ENCODE data around the gene CTNNA3.
A peak's percentile ranks its signal among the peaks of the same experiment; 100 is the strongest.
"Not testable (repeated sequence)": the region's sequence is repeated elsewhere in the genome, so short reads cannot be mapped to it uniquely, and the experiment has no call there.

Gene CTNNA3

GRCh38 chr10:67705921-67706320, 9.9 kb upstream of the CTNNA3 start:
- no peak for DNase-seq (ENCODE audit: low read depth)
- no peak for TF ChIP-seq CTCF (IDR thresholded peaks at IDR 0.05; ENCODE audit: control insufficient read depth, extremely low read depth, insufficient read depth)
- H3K4me3 ChIP-seq (ENCODE audit: low read depth, low read length): no peak overlapping the region

- DNase-seq (ENCODE audit: low read depth); H3K4me3 ChIP-seq (ENCODE audit: low read depth, low read length): not testable (repeated sequence)
These were observed 3.7 kb upstream of the CTNNA3 start for GRCh38 chr10:67699613-67700270.

- no peak for DNase-seq (ENCODE audit: low read depth)
- TF ChIP-seq CTCF (IDR thresholded peaks at IDR 0.05; ENCODE audit: control insufficient read depth, extremely low read depth, insufficient read depth): no peak
- no peak overlapping the region for H3K4me3 ChIP-seq (ENCODE audit: low read depth, low read length)
These were observed 2.2 kb upstream of the CTNNA3 start for GRCh38 chr10:67698164-67698563.

- H3K4me3 ChIP-seq (ENCODE audit: low read depth, low read length): no peak overlapping the region
- peak; percentile 54 for DNase-seq (ENCODE audit: low read depth)
- peak; percentile 56 for TF ChIP-seq CTCF (IDR thresholded peaks at IDR 0.05; ENCODE audit: control insufficient read depth, extremely low read depth, insufficient read depth)
These were observed 1.7 kb upstream of the CTNNA3 start for GRCh38 chr10:67697724-67698131.

- H3K4me3 ChIP-seq (ENCODE audit: low read depth, low read length): no peak overlapping the region
- no peak for TF ChIP-seq CTCF (IDR thresholded peaks at IDR 0.05; ENCODE audit: control insufficient read depth, extremely low read depth, insufficient read depth)
- DNase-seq (ENCODE audit: low read depth): no peak
These were observed 684 bp upstream of the CTNNA3 start for GRCh38 chr10:67696679-67697078.

GRCh38 chr10:67695555-67695954, 440 bp downstream of the CTNNA3 start:
- DNase-seq (ENCODE audit: low read depth): no peak
- H3K4me3 ChIP-seq (ENCODE audit: low read depth, low read length): no peak overlapping the region
- TF ChIP-seq CTCF (IDR thresholded peaks at IDR 0.05; ENCODE audit: control insufficient read depth, extremely low read depth, insufficient read depth): no peak

- not testable (repeated sequence) for H3K4me3 ChIP-seq (ENCODE audit: low read depth, low read length); DNase-seq (ENCODE audit: low read depth)
These were observed 4.1 kb downstream of the CTNNA3 start for GRCh38 chr10:67691861-67692260.

GRCh38 chr10:67690540-67690939, 5.5 kb downstream of the CTNNA3 start:
- not testable (repeated sequence) for DNase-seq (ENCODE audit: low read depth); H3K4me3 ChIP-seq (ENCODE audit: low read depth, low read length)

- H3K4me3 ChIP-seq (ENCODE audit: low read depth, low read length); DNase-seq (ENCODE audit: low read depth): not testable (repeated sequence)
These were observed 11.9 kb downstream of the CTNNA3 start for GRCh38 chr10:67684140-67684539.

Measured in LNCaP clone FGC (cell line).